HG03378 (cell line): ENCODE results near the gene GLDC.

Source experiments
- ATAC-seq: cut with Tn5 transposase; IDR thresholded peaks from one replicate; pipeline ENCODE4 v1.9.1; 2021; ENCODE audit warnings: mild to moderate bottlenecking, moderate library complexity; ENCODE audit not compliant: unreplicated experiment

Gene GLDC

GRCh38 chr9:6665628-6666027 is 20.1 kb upstream of the GLDC start:
- ATAC-seq, result no peak

- no peak for ATAC-seq
Observed at GRCh38 chr9:6664204-6664680, 18.7 kb upstream of the GLDC start.

- no peak for ATAC-seq
Observed at GRCh38 chr9:6660512-6660911, 15.0 kb upstream of the GLDC start.

GRCh38 chr9:6658628-6659353 is 13.3 kb upstream of the GLDC start:
- no peak for ATAC-seq

GRCh38 chr9:6656614-6657300 is 11.2 kb upstream of the GLDC start:
- ATAC-seq, result no peak

GRCh38 chr9:6655036-6655435 is 9.5 kb upstream of the GLDC start:
- peak; percentile 84 for ATAC-seq

- ATAC-seq, result peak; percentile 37
Observed at GRCh38 chr9:6646293-6646636, 736 bp upstream of the GLDC start.

- peak; percentile 22 for ATAC-seq
Observed at GRCh38 chr9:6645105-6645354, 499 bp downstream of the GLDC start.

GRCh38 chr9:6644346-6645104 is 1.0 kb downstream of the GLDC start:
- no peak for ATAC-seq

GRCh38 chr9:6641961-6642360 is 3.6 kb downstream of the GLDC start:
- ATAC-seq, result no peak

GRCh38 chr9:6641561-6641960 is 4.0 kb downstream of the GLDC start:
- ATAC-seq, result no peak

GRCh38 chr9:6641056-6641455 is 4.5 kb downstream of the GLDC start:
- ATAC-seq, result no peak

- no peak for ATAC-seq
Observed at GRCh38 chr9:6640268-6641051, 5.1 kb downstream of the GLDC start.

GRCh38 chr9:6639622-6640021 is 5.9 kb downstream of the GLDC start:
- ATAC-seq, result no peak

- ATAC-seq, result no peak
Observed at GRCh38 chr9:6634444-6634843, 11.1 kb downstream of the GLDC start.

GRCh38 chr9:6633378-6633777 is 12.2 kb downstream of the GLDC start:
- ATAC-seq, result no peak

GRCh38 chr9:6632516-6633183 is 12.9 kb downstream of the GLDC start:
- peak; percentile 98 for ATAC-seq

- ATAC-seq, result no peak
Observed at GRCh38 chr9:6631207-6631512, 14.4 kb downstream of the GLDC start.

GRCh38 chr9:6630502-6631206 is 14.9 kb downstream of the GLDC start:
- ATAC-seq, result no peak

- ATAC-seq, result no peak
Observed at GRCh38 chr9:6628704-6629103, 16.8 kb downstream of the GLDC start.
